ENCODE measurements around the gene MST1R. TPM values are rescaled to one million over a fixed set of nuclear protein-coding genes. Genes with fewer than 3 reads are reported as not detected.
"Not testable (repeated sequence)": the region's sequence is repeated elsewhere in the genome, so short reads cannot be mapped to it uniquely, and the experiment has no call there.

The MST1R gene
- total RNA-seq: 1.2 TPM
- long read RNA-seq: 0 reads

DNA sequence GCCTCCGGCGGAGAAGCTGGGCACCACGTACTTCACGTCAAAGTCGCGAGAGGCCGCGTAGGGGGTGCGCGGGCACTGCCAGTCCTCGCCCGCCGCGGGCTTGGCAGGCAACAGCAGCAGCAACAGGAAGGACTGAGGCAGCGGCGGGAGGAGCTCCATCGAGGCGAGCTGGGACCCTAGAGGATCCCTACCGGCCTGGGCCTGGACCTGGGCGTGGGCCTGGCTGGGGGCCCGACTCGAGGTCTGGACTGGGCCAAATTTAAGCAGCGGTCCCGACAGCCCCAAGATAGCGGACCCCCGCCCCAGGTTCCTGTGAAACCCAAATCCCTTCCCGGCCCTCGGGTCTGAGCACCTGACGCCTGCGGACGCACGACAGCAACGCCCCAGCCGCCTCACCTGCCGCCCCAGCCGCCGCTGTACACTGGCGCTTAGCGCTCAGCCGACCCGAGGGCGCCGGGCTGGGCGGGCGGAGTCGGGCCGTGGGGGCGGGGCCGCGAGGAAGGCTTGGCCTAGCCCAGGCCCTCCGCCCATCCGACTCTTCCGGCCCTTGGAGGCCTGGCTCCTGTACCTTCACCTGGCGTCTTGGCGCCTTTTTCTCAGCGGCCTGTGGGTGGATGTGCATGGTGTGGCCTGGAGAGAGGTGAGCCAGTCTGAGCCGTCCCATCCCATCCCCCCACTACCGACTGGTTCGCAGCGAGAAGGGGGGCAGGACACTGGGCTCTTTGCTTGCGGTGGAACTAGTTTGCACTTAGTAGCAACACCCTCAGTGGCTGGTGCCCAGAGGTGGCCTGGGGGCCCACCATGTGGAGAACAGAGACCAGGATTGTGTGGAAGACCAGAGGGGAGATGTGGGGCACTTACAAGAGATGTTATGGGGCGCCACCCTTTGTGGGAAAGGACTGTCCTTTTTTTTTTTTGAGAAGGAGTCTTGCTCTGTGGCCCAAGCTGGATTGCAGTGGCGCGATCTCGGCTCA lies at the start of gene MST1R:
TSS of gene MST1R (minus strand) at position 423 of the 974 bp plus-strand sequence. CDS start at position 159, 264 bp downstream.
- intact Hi-C loops (cut with DNase I): loop anchor here (2.0 to 10.0 kb wide), 3 partner anchors 61 to 369 kb away; partner anchors contain the start of gene INKA1

DNA sequence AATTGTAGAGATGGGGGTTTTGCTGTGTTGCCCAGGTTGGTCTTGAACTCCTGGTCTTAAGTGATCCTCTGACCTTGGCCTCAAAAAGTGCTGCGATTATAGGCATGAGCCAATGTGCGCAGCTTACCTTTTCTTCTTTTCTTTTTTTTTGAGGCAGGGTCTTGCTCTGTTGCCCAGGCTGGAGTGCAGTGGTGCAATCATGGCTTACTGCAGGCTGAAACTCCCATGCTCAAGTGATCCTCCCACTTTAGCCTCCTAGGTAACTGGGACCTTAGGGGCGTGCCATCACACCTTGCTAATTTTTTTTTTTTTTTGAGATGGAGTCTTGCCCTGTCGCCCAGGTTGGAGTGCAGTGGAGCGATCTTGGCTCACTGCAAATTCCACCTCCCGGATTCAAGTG lies 49.3 kb upstream of the MST1R start:
- no peak for DNase-seq (ENCODE audit: low spot score)
- intact Hi-C loops (cut with DNase I): no loop called here

More for the DNA sequence above, at the start of gene MST1R:
- DNase-seq (ENCODE audit: low spot score): peak; percentile 89

DNA sequence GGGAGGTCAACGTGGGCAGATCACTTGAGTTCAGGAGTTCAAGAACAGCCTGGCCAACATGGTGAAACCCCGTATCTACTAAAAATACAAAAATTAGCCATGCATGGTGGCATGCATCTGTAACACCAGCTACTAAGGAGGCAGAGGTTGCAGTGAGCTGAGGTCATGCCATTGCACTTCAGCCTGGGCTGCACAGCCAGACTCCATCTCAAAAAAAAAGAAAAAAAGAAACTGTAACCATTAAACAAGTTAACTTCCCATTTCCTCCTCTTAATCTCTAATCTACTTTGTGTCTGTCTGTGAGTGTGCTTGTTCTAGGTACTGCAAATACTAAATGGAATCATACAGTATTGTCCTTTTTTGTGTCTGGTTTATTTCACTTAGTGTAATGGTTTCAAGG lies 39.0 kb upstream of the MST1R start:
- intact Hi-C loops (cut with DNase I): loop anchor here (10.0 kb wide), 1 partner anchor 142 kb away; the partner anchor contains the start of gene RBM5
- DNase-seq (ENCODE audit: low spot score): no peak

DNA sequence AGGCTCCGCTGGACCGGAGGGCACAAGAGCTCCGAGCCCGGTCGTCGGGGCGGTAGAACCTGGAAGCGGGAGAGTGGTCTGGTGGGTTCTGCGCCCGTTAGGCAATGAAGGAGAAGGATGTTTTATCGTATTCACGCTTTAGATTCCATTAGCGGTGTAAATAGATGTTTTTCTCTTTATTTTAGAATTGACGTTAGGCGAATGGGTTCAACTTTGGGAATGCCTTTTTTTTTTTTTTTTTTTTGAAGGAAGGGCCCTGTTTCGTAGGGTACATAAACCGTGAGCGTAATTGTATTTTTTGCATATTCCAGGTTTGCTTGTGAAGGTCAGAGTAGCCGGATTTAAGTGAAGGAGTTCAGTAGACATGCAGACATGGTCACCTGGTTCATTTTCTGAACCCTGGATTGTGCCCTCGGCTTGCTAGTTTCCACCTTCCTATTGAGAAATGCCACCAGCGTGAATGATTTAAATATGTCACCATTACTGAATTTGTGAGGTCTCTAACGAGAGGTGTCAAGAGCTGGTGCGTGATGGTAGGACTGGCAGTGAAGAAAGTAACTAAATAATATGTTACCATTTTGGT lies 37.1 kb upstream of the MST1R start:
- intact Hi-C loops (cut with DNase I): loop anchor here (1.0 to 10.0 kb wide), 2 partner anchors 11 to 144 kb away; partner anchors contain the start of genes MON1A and RBM5
- no peak for DNase-seq (ENCODE audit: low spot score)

DNA sequence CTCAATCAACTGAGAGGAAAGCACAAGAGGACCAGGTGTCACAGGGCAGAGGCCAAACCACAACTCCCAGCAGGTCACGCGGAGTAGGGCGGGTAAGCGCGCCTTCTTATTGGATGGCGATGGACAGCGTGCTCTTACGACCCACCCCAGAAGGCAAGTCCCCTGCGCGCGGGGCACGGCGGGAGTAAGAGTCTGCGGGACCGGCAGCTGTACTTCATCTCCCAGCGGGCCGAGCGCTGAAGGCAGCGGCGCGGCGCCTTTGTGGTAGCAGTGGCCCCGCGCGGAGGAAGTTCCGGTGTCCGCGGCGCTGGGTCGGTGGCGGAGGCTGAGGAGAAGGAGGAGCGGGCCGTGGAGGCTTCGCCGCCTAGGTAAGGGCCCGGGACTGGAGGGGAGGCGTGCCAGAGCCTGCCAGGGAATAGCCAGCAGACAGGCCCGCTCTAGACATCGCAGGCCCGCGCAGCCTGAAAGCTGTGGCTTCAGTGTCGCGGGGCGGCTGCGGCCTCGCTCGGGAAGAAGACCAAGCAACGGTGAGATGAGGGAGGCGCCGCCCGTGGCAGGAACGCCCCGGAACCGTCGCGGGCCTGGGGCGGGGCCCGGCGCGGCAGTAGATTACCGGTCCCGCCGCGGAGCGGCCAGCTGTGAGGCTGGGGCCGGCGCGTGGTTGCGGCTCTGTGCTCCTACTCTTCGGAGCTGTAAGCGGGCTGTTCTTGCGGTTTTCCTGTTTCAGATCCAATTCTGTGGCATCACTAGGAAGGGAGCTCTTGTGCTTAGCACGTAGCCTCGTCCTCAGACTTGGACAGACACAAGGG lies 36.4 kb upstream of the MST1R start, which contains the start of gene RBM6:
TSS of gene RBM6 (plus strand) at position 293 of the 809 bp plus-strand sequence. CDS start 22,492 bp downstream, outside the sequence.
- peak; percentile 99 for DNase-seq (ENCODE audit: low spot score)
- intact Hi-C loops (cut with DNase I): loop anchor here (1.0 to 10.0 kb wide), 2 partner anchors 11 to 145 kb away; partner anchors contain the start of genes MON1A and RBM5

DNA sequence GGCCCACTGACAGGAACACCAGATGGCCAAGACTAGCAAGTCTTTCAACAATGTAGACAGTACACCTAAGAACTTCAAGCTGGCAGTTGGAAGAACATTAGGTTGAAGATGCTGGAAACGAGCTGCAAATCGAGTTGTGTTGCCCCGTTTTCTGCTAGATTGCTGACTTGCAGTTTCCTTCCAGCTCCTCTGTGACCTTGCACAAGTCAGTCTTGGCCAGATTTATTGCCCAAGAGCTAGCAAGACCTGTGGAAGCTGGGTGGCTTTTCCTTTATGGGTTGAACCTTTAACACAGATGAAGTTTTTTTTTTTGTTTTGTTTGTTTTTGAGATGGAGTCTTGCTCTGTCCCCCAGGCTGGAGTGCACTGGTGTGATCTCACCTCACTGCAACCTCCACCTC lies 33.4 kb upstream of the MST1R start:
- DNase-seq (ENCODE audit: low spot score): no peak
- intact Hi-C loops (cut with DNase I): no loop called here

DNA sequence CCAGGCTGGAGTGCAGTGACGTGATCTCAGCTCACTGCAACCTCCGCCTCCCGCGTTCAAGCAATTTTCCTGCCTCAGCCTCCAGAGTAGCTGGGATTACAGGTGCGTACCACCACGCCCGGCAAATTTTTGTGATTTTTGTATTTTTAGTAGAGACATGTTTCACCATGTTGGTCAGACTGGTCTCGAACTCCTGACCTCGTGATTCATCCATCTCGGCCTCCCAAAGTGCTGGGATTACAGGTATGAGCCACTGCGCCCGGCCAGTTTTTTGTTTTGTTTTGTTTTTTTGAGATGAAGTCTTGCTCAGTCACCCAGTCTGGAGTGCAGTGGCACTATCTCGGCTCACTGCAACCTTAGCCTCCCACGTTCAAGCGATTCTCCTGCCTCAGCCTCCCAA lies 28.6 kb upstream of the MST1R start:
- intact Hi-C loops (cut with DNase I); DNase-seq (ENCODE audit: low spot score): not testable (repeated sequence)

DNA sequence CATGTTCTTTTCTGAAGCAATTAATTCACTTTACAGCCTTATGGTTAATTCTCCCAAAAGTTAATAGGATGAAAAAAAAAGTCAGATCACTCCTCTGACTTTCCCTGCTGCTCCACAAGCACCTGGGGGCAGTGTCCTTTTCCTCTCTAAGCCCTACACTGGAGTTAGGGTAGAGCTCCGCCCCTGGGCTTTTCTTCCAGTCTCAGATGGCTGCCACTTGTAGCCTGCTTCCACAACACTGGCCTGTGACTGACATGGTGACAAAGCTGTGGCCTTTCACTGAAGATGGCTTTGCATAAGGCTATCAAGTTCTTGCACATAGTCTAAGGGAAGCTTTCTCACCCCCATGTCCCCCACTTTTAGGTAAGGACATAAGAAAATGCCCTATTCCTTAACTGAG lies 27.2 kb upstream of the MST1R start:
- intact Hi-C loops (cut with DNase I): no loop called here
- no peak for DNase-seq (ENCODE audit: low spot score)

DNA sequence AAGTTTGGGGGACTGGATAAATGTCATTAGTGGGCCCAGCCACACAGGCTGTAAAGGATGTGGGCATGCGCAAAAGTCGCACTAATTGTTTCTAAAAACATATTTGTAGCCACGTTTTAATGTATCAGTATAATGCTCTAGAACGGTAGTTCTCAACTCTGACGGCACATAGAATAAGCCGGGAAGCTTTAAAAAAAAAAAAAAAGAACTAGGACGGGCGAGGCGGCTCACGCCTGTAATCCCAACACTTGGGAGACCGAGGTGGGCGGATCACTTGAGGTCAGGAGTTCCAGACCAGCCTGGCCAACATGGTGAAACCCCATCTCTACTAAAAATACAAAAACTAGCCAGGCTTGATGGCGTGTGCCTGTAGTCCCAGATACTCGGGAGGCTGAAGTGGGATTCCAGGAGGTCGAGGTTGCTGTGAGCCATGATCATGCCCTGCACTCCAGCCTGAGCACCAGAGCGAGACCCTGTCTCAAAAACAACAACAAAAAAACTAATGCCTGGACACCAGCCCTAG lies 26.6 kb upstream of the MST1R start:
- DNase-seq (ENCODE audit: low spot score): no peak
- intact Hi-C loops (cut with DNase I): no loop called here

DNA sequence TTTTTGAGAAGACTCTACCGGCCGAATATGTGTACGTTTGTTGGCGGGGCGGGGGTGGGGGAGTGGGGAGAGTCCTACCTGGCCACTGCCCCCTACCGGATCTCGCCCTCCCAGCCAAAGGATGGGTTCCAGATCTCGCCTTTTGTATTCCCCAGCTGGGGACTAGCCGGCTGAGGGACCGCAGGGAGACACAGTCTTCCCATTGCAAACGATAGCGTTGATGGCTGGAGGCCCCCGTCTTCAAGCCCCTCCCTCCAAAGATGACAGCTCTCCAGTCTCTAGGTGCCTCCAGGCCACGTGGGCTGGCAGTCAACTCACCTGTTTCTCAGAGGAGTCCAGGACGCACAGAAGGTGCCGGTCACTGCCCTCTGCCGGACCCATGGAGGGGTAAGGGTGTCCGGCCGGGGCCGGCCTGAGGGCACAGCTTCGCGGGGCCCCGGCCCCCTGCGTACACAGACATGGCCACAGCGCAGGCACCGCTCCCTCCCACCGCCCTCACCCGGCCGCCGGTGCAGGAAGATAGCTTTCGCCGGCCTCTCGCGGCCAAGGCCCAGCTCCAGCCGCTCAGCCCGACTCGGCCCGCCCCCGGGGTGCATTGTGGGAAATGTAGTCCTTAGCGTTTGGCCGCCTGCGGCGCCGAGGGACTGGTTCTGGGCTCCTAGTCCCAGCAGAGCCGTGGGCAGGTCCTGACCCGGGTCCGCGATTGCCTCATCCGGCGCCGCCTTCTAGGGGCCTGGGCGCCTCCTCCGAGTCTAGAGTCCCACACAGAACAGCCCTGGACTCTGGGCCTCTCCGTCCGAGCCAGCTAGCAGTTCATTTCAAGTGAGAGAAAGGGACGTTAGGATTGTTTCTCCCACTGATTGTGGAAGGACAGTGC lies 25.9 kb upstream of the MST1R start, which contains the start of gene MON1A:
TSS of gene MON1A (minus strand) at position 521 of the 877 bp plus-strand sequence. CDS start 16,465 bp downstream, outside the sequence.
- DNase-seq (ENCODE audit: low spot score): peak; percentile 98
- intact Hi-C loops (cut with DNase I): loop anchor here (1.0 kb wide), 1 partner anchor 11 kb away; the partner anchor contains the start of gene RBM6

DNA sequence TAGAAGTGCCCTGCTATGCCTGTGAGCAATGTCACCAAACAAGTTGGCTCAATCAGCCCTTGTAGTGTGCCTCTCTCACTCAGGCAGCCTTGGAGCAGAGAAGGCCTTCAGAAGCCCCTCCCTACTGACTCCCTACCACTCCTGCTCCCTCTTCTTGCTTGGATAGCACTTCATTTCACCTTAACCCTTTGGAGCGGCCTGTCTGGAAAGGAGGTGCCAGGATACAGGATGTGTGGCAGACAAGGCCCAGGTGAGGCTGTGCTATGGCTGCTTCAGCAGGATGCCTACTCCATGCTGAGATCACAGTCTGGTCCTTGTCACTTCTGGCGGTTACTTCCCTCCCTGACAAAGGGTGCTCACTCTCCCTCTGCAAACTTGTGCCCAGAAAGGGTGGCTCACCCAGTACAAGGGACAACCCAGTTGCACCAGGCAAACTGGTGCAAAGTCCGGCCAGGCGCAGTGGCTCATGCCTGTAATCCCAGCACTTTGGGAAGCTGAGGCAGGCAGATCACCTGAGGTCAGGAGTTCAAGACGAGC lies 24.9 kb upstream of the MST1R start:
- no peak for DNase-seq (ENCODE audit: low spot score)
- intact Hi-C loops (cut with DNase I): loop anchor here (1.0 kb wide), 1 partner anchor 12 kb away; the partner anchor contains the start of gene RBM6

DNA sequence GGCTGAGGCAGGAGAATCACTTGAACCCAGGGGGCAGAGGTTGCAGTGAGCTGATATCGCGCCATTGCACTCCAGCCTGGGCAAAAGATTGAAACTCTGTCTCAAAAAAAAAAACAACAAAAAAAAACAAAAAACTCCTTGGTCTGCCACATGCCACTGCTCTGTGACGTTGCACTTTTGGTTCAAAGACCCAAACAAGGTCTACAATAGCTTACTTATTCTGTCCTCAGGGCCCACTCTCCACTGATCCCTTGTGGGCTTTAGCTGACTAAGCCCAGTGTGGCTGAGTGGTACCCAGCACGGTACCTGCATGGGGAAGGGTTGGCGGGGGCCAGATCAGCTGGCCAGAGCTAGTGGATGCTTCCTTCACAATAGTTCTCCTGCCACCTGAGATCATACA lies 24.1 kb upstream of the MST1R start:
- intact Hi-C loops (cut with DNase I): no loop called here
- DNase-seq (ENCODE audit: low spot score): no peak

DNA sequence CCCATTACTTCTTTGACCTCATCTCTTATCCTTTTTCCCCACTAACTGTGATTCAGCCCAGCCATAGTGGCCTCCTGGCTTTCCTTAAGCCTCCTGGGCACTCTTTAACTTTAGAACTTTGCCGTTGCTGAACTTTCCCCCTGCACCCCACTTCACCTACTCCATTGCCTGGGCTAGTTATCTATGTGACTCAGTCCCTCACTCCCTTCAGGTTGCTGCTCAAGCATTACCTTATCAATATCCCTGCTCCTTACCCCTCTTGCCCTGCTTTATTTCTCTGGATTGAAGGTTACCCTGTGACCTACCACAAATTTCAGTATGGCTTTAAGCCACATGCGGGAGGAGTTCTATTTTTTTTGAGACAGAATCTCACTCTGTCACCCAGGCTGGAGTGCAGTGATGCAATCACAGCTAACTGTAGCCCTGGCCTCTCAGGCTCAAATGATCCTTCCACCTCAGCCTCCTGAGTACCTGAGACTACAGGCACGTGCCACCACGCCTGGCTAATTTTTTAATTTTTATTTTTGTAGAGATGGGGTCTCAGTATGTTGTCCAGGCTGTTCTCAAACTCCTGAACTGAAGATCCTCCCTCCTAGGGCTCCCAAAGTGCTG lies 22.6 kb upstream of the MST1R start:
- no peak for DNase-seq (ENCODE audit: low spot score)
- intact Hi-C loops (cut with DNase I): no loop called here

DNA sequence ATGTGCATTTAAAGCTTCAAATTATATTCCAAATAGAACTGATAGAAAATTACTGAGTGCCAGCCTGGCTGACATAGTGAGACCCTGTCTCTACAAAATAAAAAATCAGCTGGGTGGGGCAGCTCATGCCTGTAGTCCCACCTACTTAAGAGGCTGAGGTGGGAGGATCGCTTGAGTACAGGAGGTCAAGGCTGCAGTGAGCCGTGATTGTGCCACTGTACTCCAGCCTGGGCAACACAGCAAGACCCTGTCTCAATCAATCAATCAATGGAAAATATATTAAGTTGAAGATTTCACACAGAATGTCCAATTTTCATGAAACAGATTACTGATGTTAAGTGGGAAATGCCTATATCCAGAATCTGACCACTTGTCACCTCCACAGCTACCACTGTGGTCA lies 21.8 kb upstream of the MST1R start:
- intact Hi-C loops (cut with DNase I): no loop called here
- DNase-seq (ENCODE audit: low spot score): no peak

DNA sequence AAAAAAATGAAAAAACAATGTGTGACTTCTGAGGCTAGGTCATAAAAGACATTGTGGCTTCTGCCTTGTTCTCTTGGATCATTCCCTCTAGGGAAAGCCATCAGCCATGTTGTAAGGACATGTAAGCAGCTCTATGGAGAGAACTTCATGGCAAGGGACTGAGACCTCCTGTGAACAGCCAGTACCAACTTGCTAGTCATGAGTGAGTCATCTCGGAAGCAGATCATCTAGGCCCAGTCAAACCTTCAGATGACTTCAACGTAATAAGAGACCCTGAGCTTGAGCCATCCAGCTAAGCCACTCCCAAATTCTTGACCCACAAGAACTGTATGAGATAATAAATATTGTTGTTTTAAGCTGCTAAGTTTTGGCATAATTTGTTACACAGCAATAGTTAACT lies 21.0 kb upstream of the MST1R start:
- DNase-seq (ENCODE audit: low spot score): no peak
- intact Hi-C loops (cut with DNase I): no loop called here

DNA sequence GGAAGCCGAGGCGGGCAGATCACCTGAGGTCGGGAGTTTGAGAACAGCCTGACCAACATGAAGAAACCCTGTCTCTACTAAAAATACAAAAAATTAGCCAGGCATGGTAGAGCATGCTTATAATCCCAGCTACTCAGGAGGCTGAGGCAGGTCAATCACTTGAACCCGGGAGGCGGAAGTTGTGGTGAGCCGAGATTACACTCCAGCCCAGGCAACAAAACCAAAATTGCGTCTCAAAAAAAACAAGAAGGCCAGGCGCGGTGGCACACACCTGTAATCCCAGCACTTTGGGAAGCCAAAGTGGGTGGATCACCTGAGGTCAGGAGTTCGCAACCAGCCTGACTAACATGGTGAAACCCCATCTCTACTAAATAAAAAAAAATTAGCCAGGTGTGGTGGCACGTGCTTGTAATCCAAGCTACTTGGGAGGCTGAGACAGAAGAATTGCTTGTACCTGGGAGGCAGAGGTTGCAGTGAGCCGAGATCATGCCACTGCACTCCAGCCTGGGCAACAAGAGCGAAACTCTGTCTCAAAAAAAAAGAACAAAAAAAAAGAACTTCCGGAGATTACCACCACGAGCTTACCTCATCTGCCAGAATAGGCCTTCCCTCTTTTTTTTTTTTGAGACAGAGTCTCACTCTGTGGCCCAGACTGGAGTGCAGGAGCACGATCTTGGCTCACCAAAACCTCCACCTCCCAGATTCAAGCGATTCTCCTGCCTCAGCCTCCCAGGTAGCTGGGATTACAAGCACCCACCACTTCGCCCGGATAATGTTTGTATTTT lies 14.3 kb upstream of the MST1R start:
- DNase-seq (ENCODE audit: low spot score); intact Hi-C loops (cut with DNase I): not testable (repeated sequence)

DNA sequence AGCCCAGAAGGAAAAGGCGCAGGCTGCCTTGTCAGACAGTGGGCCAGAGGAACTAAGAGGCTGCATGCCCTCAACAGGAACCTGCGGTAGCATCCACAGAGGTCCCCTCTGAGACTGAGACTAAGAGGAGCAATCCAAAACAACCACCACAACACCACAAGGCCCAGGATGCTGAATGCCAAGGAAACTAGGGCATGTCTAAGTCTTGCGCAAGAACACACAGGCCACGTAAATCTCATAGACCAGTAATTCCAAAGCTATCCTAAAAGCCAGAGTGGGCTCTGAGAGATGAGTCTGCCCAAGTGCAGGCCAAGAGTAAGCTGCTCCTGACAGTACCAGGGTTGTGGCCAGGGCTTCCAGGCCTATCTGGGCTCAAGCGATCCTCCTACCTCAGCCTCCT lies 13.0 kb upstream of the MST1R start:
- intact Hi-C loops (cut with DNase I): no loop called here
- no peak for DNase-seq (ENCODE audit: low spot score)
